ENCODE results near the gene PARP8.
"Not testable (repeated sequence)": the region's sequence is repeated elsewhere in the genome, so short reads cannot be mapped to it uniquely, and the experiment has no call there.

Gene PARP8

GRCh38 chr5:50666261-50667022 lies at the start of gene PARP8:
Gene PARP8 (plus strand): TSS chr5:50666637. CDS start chr5:50667096, 459 bp downstream.
- no peak for DNase-seq (ENCODE audit: low read depth)
- H3K4me3 ChIP-seq (ENCODE audit: low read length) = peak within 1 kb of the TSS; percentile 82
- TF ChIP-seq CTCF (conservative IDR thresholded peaks at IDR 0.05; ENCODE audit: low read depth, low read length) = no peak

GRCh38 chr5:50623666-50624065 lies 42.8 kb upstream of the PARP8 start:
- H3K4me3 ChIP-seq (ENCODE audit: low read length) = no peak overlapping the region
- DNase-seq (ENCODE audit: low read depth) = peak; percentile 9
- TF ChIP-seq CTCF (conservative IDR thresholded peaks at IDR 0.05; ENCODE audit: low read depth, low read length) = no peak

- not testable (repeated sequence) for DNase-seq (ENCODE audit: low read depth); H3K4me3 ChIP-seq (ENCODE audit: low read length)
Observed at GRCh38 chr5:50634866-50635265, 31.6 kb upstream of the PARP8 start.

- H3K4me3 ChIP-seq (ENCODE audit: low read length) = not testable (repeated sequence)
Observed at GRCh38 chr5:50637576-50637975, 28.9 kb upstream of the PARP8 start.

GRCh38 chr5:50646591-50646990 lies 19.8 kb upstream of the PARP8 start:
- DNase-seq (ENCODE audit: low read depth) = no peak
- H3K4me3 ChIP-seq (ENCODE audit: low read length) = no peak overlapping the region
- no peak for TF ChIP-seq CTCF (conservative IDR thresholded peaks at IDR 0.05; ENCODE audit: low read depth, low read length)

More at GRCh38 chr5:50637576-50637975, 28.9 kb upstream of the PARP8 start:
- not testable (repeated sequence) for DNase-seq (ENCODE audit: low read depth)

GRCh38 chr5:50647726-50648125 lies 18.7 kb upstream of the PARP8 start:
- H3K4me3 ChIP-seq (ENCODE audit: low read length) = no peak overlapping the region
- DNase-seq (ENCODE audit: low read depth) = no peak
- TF ChIP-seq CTCF (conservative IDR thresholded peaks at IDR 0.05; ENCODE audit: low read depth, low read length) = no peak

GRCh38 chr5:50653946-50654345 lies 12.5 kb upstream of the PARP8 start:
- no peak for TF ChIP-seq CTCF (conservative IDR thresholded peaks at IDR 0.05; ENCODE audit: low read depth, low read length)
- H3K4me3 ChIP-seq (ENCODE audit: low read length) = no peak overlapping the region
- DNase-seq (ENCODE audit: low read depth) = no peak

GRCh38 chr5:50655067-50655809 lies 11.2 kb upstream of the PARP8 start:
- no peak overlapping the region for H3K4me3 ChIP-seq (ENCODE audit: low read length)
- no peak for TF ChIP-seq CTCF (conservative IDR thresholded peaks at IDR 0.05; ENCODE audit: low read depth, low read length)
- no peak for DNase-seq (ENCODE audit: low read depth)

Measured in retinal pigment epithelial cell (primary cell).